IPS DF 6.9 (cell line): ENCODE results near the gene SKI.
A peak's percentile ranks its signal among the peaks of the same experiment; 100 is the strongest.

Experiments used
- DNase-seq: peaks from one replicate; pipeline ENCODE4 v3.0.0-alpha.2; 2013; ENCODE audit warnings: low read depth, low spot score
- H3K27ac ChIP-seq: one replicate; pipeline ENCODE4 v1.5.1; 2013; ENCODE audit warnings: low read length, control low read depth
- H3K27me3 ChIP-seq: 2 replicates; pipeline ENCODE4 v1.6.1; 2013; ENCODE audit warnings: mild to moderate bottlenecking, low read length; ENCODE audit not compliant: control insufficient read depth, insufficient read depth
- H3K36me3 ChIP-seq: 2 replicates; pipeline ENCODE4 v1.6.1; 2013; ENCODE audit warnings: low read length; ENCODE audit not compliant: control insufficient read depth, insufficient read depth
- H3K4me1 ChIP-seq: 2 replicates; pipeline ENCODE4 v1.6.1; 2013; ENCODE audit warnings: low read length; ENCODE audit not compliant: control insufficient read depth, insufficient read depth
- H3K4me3 ChIP-seq: 2 replicates; pipeline ENCODE4 v1.5.1; 2013; ENCODE audit warnings: mild to moderate bottlenecking, low read length
- H3K9me3 ChIP-seq: 2 replicates; pipeline ENCODE4 v1.6.1; 2013; ENCODE audit warnings: low read length, inconsistent platforms; ENCODE audit not compliant: control insufficient read depth, insufficient read depth
- WGBS: extraction: QIAGEN DNeasy Blood & Tissue Kit; methylation state at CpG from one replicate; pipeline ENCODE4 v1.1.7; 2013; ENCODE audit warnings: mixed read lengths, missing lambda C conversion rate; ENCODE audit not compliant: insufficient read length, insufficient coverage; 5-methylcytosine and 5-hydroxymethylcytosine counted together

Gene SKI

GRCh38 chr1:2304282-2304681 lies 76.2 kb downstream of the SKI start:
- H3K27ac ChIP-seq = no peak overlapping the region
- no peak for DNase-seq
- H3K4me3 ChIP-seq = no peak overlapping the region
- WGBS = no CpG with 5 or more reads among the region's 22 CpGs
- no peaks in the 10 kb centered on the region for H3K9me3 ChIP-seq
- H3K4me1 ChIP-seq = no peaks in the 10 kb centered on the region; the same call in 1 of the 2 replicates
- no peaks in the 10 kb centered on the region for H3K27me3 ChIP-seq
- H3K36me3 ChIP-seq = peaks cover 22% of the 10 kb centered on the region

- no peak for DNase-seq
- no CpG with 5 or more reads among the region's 49 CpGs for WGBS
- Histone ChIP-seq H3K27ac (no peak overlapping the region), H3K36me3 (peaks cover 22% of the 10 kb centered on the region), H3K27me3 (no peaks in the 10 kb centered on the region), H3K9me3 (no peaks in the 10 kb centered on the region), H3K4me3 (no peak overlapping the region), H3K4me1 (no peaks in the 10 kb centered on the region; the same call in 1 of the 2 replicates)
These were observed 77.0 kb downstream of the SKI start for GRCh38 chr1:2304921-2305681.

- no peaks in the 10 kb centered on the region for H3K9me3 ChIP-seq
- H3K4me3 ChIP-seq = no peak overlapping the region
- peaks cover 4% of the 10 kb centered on the region for H3K4me1 ChIP-seq
- H3K36me3 ChIP-seq = peaks cover 22% of the 10 kb centered on the region
- WGBS = no CpG with 5 or more reads among the region's 81 CpGs
- no peak for DNase-seq
- no peak overlapping the region for H3K27ac ChIP-seq
- no peaks in the 10 kb centered on the region for H3K27me3 ChIP-seq
These were observed 78.2 kb downstream of the SKI start for GRCh38 chr1:2306151-2306978.

- WGBS = no CpG with 5 or more reads among the region's 41 CpGs
- no peaks in the 10 kb centered on the region for H3K9me3 ChIP-seq
- no peak for DNase-seq
- H3K27ac ChIP-seq = no peak overlapping the region
- no peak overlapping the region for H3K4me3 ChIP-seq
- no peaks in the 10 kb centered on the region for H3K27me3 ChIP-seq
- peaks cover 8% of the 10 kb centered on the region for H3K4me1 ChIP-seq
- peaks cover 22% of the 10 kb centered on the region for H3K36me3 ChIP-seq
These were observed 79.0 kb downstream of the SKI start for GRCh38 chr1:2307064-2307605.

- H3K9me3 ChIP-seq = no peaks in the 10 kb centered on the region
- H3K4me3 ChIP-seq = no peak overlapping the region
- DNase-seq = no peak
- no CpG with 5 or more reads among the region's 15 CpGs for WGBS
- H3K27ac ChIP-seq = no peak overlapping the region
- H3K27me3 ChIP-seq = no peaks in the 10 kb centered on the region
- peaks cover 22% of the 10 kb centered on the region for H3K36me3 ChIP-seq
- H3K4me1 ChIP-seq = peaks cover 9% of the 10 kb centered on the region
These were observed 79.9 kb downstream of the SKI start for GRCh38 chr1:2307972-2308371.

GRCh38 chr1:2308844-2309243 lies 80.7 kb downstream of the SKI start:
- Histone ChIP-seq H3K9me3 (no peaks in the 10 kb centered on the region), H3K27ac (no peak overlapping the region), H3K4me3 (no peak overlapping the region), H3K4me1 (peaks cover 13% of the 10 kb centered on the region), H3K36me3 (peaks cover 22% of the 10 kb centered on the region), H3K27me3 (no peaks in the 10 kb centered on the region)
- DNase-seq = no peak
- no CpG with 5 or more reads among the region's 20 CpGs for WGBS

GRCh38 chr1:2310332-2311183 lies 82.4 kb downstream of the SKI start:
- Histone ChIP-seq H3K4me1 (peaks cover 17% of the 10 kb centered on the region), H3K9me3 (no peaks in the 10 kb centered on the region), H3K4me3 (no peak overlapping the region), H3K27me3 (no peaks in the 10 kb centered on the region), H3K27ac (no peak overlapping the region), H3K36me3 (peaks cover 10% of the 10 kb centered on the region)
- no peak for DNase-seq
- WGBS = no CpG with 5 or more reads among the region's 28 CpGs

GRCh38 chr1:2311184-2312032 lies 83.3 kb downstream of the SKI start:
- Histone ChIP-seq H3K36me3 (peaks cover 5% of the 10 kb centered on the region), H3K4me1 (peaks cover 17% of the 10 kb centered on the region), H3K27me3 (no peaks in the 10 kb centered on the region), H3K9me3 (no peaks in the 10 kb centered on the region), H3K4me3 (no peak overlapping the region), H3K27ac (no peak overlapping the region)
- peak; percentile 50 for DNase-seq
- WGBS = no CpG with 5 or more reads among the region's 21 CpGs

- Histone ChIP-seq H3K9me3 (no peaks in the 10 kb centered on the region), H3K4me1 (peaks cover 17% of the 10 kb centered on the region), H3K4me3 (no peak overlapping the region), H3K27me3 (no peaks in the 10 kb centered on the region), H3K27ac (no peak overlapping the region), H3K36me3 (peaks cover 3% of the 10 kb centered on the region)
- WGBS = no CpG with 5 or more reads among the region's 10 CpGs
- DNase-seq = no peak
These were observed 84.0 kb downstream of the SKI start for GRCh38 chr1:2312160-2312514.
